ENCODE results near the gene ELP5. TPM values are rescaled to one million over a fixed set of nuclear protein-coding genes. Genes with fewer than 3 reads are reported as not detected.

ELP5 gene
- total RNA-seq, 1 donor from 2014 or later = 24.9 TPM

GRCh38 chr17:7214300-7215135, 37.5 kb upstream of the ELP5 start:
- Histone ChIP-seq H3K4me2 (ENCODE audit: low read length) (peak overlapping the region; percentile 92), H3K4me1 (ENCODE audit: insufficient read depth, low read length) (peaks cover 37% of the 10 kb centered on the region), H3K36me3 (ENCODE audit: insufficient read depth, low read length) (no peaks in the 10 kb centered on the region), H3K4me3 (ENCODE audit: insufficient read depth, low read depth, low read length) (peak overlapping the region; percentile 69), H3K27me3 (ENCODE audit: insufficient read depth, low read length) (no peaks in the 10 kb centered on the region), H3K9me3 (ENCODE audit: insufficient read depth, low read depth, low read length) (no peaks in the 10 kb centered on the region), H3K79me2 (ENCODE audit: insufficient read depth, low read length) (peaks cover 63% of the 10 kb centered on the region), H4K20me1 (ENCODE audit: insufficient read depth, low read length) (peaks cover 63% of the 10 kb centered on the region), H3K27ac (ENCODE audit: low read depth, low read length) (peak overlapping the region; percentile 73), H3K9ac (ENCODE audit: low read length) (peak overlapping the region; percentile 76), H2AFZ (ENCODE audit: low read depth, low read length) (no peak overlapping the region)
- Mint-ChIP-seq H3K9me3 (ENCODE audit: unreplicated experiment) (no peaks in the 10 kb centered on the region), H3K36me3 (ENCODE audit: low read depth, unreplicated experiment) (peaks cover 12% of the 10 kb centered on the region), H3K4me3 (ENCODE audit: unreplicated experiment) (peak overlapping the region; percentile 84), H3K27me3 (ENCODE audit: low read depth, unreplicated experiment) (no peaks in the 10 kb centered on the region), H3K4me1 (ENCODE audit: low read depth, unreplicated experiment) (peaks cover 33% of the 10 kb centered on the region), H3K27ac (ENCODE audit: unreplicated experiment) (peak overlapping the region; percentile 99)
- FAIRE-seq (no peak), DNase-seq (ENCODE audit: low read depth) (peak; percentile 88)
- TF ChIP-seq EZH2 (IDR thresholded peaks at IDR 0.05; ENCODE audit: insufficient read depth, low read length) (no peak), CTCF (IDR thresholded peaks at IDR 0.05; ENCODE audit: insufficient read depth, low read depth, low read length) (peak; percentile 37)

- Mint-ChIP-seq H3K27ac (ENCODE audit: unreplicated experiment) (peak overlapping the region; percentile 99), H3K4me3 (ENCODE audit: unreplicated experiment) (peak overlapping the region; percentile 84), H3K4me1 (ENCODE audit: low read depth, unreplicated experiment) (peaks cover 32% of the 10 kb centered on the region), H3K9me3 (ENCODE audit: unreplicated experiment) (no peaks in the 10 kb centered on the region), H3K27me3 (ENCODE audit: low read depth, unreplicated experiment) (no peaks in the 10 kb centered on the region), H3K36me3 (ENCODE audit: low read depth, unreplicated experiment) (peaks cover 9% of the 10 kb centered on the region)
- Histone ChIP-seq H3K4me2 (ENCODE audit: low read length) (peak overlapping the region; percentile 92), H3K27ac (ENCODE audit: low read depth, low read length) (peak overlapping the region; percentile 73), H3K4me3 (ENCODE audit: insufficient read depth, low read depth, low read length) (peak overlapping the region; percentile 69), H3K27me3 (ENCODE audit: insufficient read depth, low read length) (no peaks in the 10 kb centered on the region), H3K9me3 (ENCODE audit: insufficient read depth, low read depth, low read length) (no peaks in the 10 kb centered on the region), H3K9ac (ENCODE audit: low read length) (peak overlapping the region; percentile 76), H3K79me2 (ENCODE audit: insufficient read depth, low read length) (peaks cover 61% of the 10 kb centered on the region), H3K36me3 (ENCODE audit: insufficient read depth, low read length) (no peaks in the 10 kb centered on the region), H3K4me1 (ENCODE audit: insufficient read depth, low read length) (peaks cover 39% of the 10 kb centered on the region), H2AFZ (ENCODE audit: low read depth, low read length) (no peak overlapping the region), H4K20me1 (ENCODE audit: insufficient read depth, low read length) (peaks cover 56% of the 10 kb centered on the region)
- DNase-seq (ENCODE audit: low read depth) (no peak), FAIRE-seq (peak; percentile 26)
- no peak for TF ChIP-seq CTCF (IDR thresholded peaks at IDR 0.05; ENCODE audit: insufficient read depth, low read depth, low read length)
- no peak for TF ChIP-seq EZH2 (IDR thresholded peaks at IDR 0.05; ENCODE audit: insufficient read depth, low read length)
These were observed 36.8 kb upstream of the ELP5 start for GRCh38 chr17:7215136-7215638.
